Heart left ventricle (tissue), 16 donors: ENCODE measurements around the gene TNFRSF13B. TPM values are rescaled to one million over a fixed set of nuclear protein-coding genes. Genes with fewer than 3 reads are reported as not detected.

Experiments used
- ATAC-seq, 4 donors: fragments of 200-7000 bp; cut with Tn5 transposase; one replicate each; pipeline ENCODE4 v1.9.1; 2020 to 2022; ENCODE audit warnings: moderate library complexity in 4 of 4, mild to moderate bottlenecking in 3 of 4, moderate number of reproducible peaks in 1 of 4
- DNase-seq, 5 donors: peaks; one replicate each; pipeline ENCODE4 v3.0.0-alpha.2; 2020
- H3K27ac ChIP-seq, 12 donors: fragments of 200-600 bp; sonication (generic) in 4 of 12; one replicate each; pipeline versions ENCODE4 v1.5.0 to v1.8.0; 2016 to 2022; ENCODE audit warnings: mild to moderate bottlenecking in 2 of 12
- H3K27me3 ChIP-seq, 9 donors: fragments of 200-600 bp; sonication (generic) in 2 of 9; one replicate each; pipeline versions ENCODE4 v1.5.1 to v1.8.0; 2016 to 2022; ENCODE audit warnings: mild to moderate bottlenecking in 3 of 9
- H3K36me3 ChIP-seq, 9 donors: fragments of 200-600 bp; sonication (generic) in 2 of 9; one replicate each; pipeline versions ENCODE4 v1.5.0 to v1.8.0; 2018 to 2022; ENCODE audit warnings: mild to moderate bottlenecking in 2 of 9
- H3K4me1 ChIP-seq, 12 donors: fragments of 200-600 bp; sonication (generic) in 4 of 12; one replicate each; pipeline versions ENCODE4 v1.5.0 to v1.8.0; 2016 to 2022; ENCODE audit warnings: mild to moderate bottlenecking in 3 of 12
- H3K4me3 ChIP-seq, 12 donors: fragments of 200-600 bp; sonication (generic) in 4 of 12; one replicate each; pipeline versions ENCODE4 v1.5.0 to v1.8.0; 2017 to 2022; ENCODE audit warnings: mild to moderate bottlenecking in 9 of 12, moderate library complexity in 4 of 12
- H3K9me3 ChIP-seq, 12 donors: fragments of 200-600 bp; sonication (generic) in 4 of 12; one replicate each; pipeline versions ENCODE4 v1.5.0 to v1.8.0; 2016 to 2022; ENCODE audit warnings: mild to moderate bottlenecking in 1 of 12
- POLR2A ChIP-seq, 2 donors: fragments of 450-650 bp; IDR thresholded peaks; one replicate each; pipeline ENCODE4 v1.6.1; 2017; ENCODE audit warnings: antibody characterized with exemption in 2 of 2, mild to moderate bottlenecking in 2 of 2, moderate library complexity in 2 of 2
- WGBS, 4 donors: extraction: QIAGEN DNeasy Blood & Tissue Kit in 2 of 4; methylation state at CpG; one replicate each; pipeline versions ENCODE4 v1.1.5 to v1.1.7; 2013 to 2018; 5-methylcytosine and 5-hydroxymethylcytosine counted together
- intact Hi-C, 10 donors: fragments of 100-400 bp; cut with DNase I; formaldehyde crosslinking; loops; one replicate each; pipeline versions ENCODE4 v1.11.1 to v1.14.2; 2022
- polyA plus RNA-seq, 2 donors: library from polyadenylated mRNA; stranded (reverse); fragments of 200-250 nt; gene quantifications; one replicate each; pipeline ENCODE4 v1.2.3, GENCODE V29; 2013
- total RNA-seq, 9 donors: library from RNA; depleted of rRNA in 2 of 9; stranded (reverse); fragments of >200 nt in 2 of 9; fragmentation: NEBNext Ultra II Directional in 3 of 9; extraction: Animal tissue kit (Norgen Biotek cat#: 25700) in 3 of 9; gene quantifications; one replicate each; pipeline versions ENCODE4 v1.1.0 to v1.2.4, GENCODE V29; 2016 to 2023
- TF ChIP-seq, protein P1 (sequence below), 12 donors: fragments of 200-600 bp; sonication (generic) in 4 of 12; IDR thresholded peaks; one replicate each; pipeline versions ENCODE4 v1.5.0 to v1.8.0; 2018 to 2022; ENCODE audit warnings: antibody characterized with exemption in 12 of 12, mild to moderate bottlenecking in 5 of 12
- donor health status: ischemic (EF 13 %, LVEDD 7.1; RV severe dilation, severe dysfunction).
- donor health status: healthy with polysubstance abuse.
- donor health status: DM: no; HTN: yes; CAD: no.
- donor health status: DM: no; HTN: no; CAD: no.
- donor health status: ischemic (EF 25% LVEDD 6.9; RV normal size, moderate dysfunction).
- donor health status: ischemic (EF 25% LVEDD 5.7; RV mildly dilated, moderate dysfunction).
- donor health status: healthy.
- donor health status: DM: yes; HTN: yes; CAD: no.
- donor health status: ischemic (EF 35%, LVEDD 5.7; RV mildly dilated, moderate dysfunction).
- donor health status: nonischemic (EF 11% LVEDD 7.7; RV severe dilation, severe dysfunction).
- donor health status: DM: yes; HTN: yes; CAD: no.
- donor health status: PGD.
- donor health status: ischemic (EF 29% LVEDD 5.4; RV normal size, mild dysfunction).
- donor health status: nonischemic (EF 23%, LVEDD 6.1; RV moderate dilation, normal function).

The TNFRSF13B gene
- total and polyA plus RNA-seq, 11 donors, result not detected

DNA sequence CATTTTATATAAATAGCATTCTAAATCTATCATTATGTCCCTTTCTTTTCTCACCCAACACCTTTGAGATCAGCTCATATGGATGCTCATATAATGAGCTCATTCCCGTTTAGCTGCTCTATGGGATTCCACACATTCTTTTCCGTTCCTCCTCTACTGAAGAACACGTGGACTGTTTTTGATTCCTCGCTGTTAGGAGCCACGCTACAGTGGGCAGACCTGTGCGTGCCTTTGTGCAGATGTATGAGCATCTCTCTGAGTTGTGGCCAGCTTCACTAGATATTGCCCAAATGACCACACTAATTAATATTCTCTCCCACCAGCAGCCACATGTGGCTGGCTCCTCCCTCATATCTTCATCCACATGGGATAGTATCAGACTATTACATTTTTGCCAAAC lies 6.0 kb upstream of the TNFRSF13B start:
- ATAC-seq, result peak in 1 of 4 donors; percentile 62
- no peaks in the 10 kb centered on the region for H3K27me3 ChIP-seq

DNA sequence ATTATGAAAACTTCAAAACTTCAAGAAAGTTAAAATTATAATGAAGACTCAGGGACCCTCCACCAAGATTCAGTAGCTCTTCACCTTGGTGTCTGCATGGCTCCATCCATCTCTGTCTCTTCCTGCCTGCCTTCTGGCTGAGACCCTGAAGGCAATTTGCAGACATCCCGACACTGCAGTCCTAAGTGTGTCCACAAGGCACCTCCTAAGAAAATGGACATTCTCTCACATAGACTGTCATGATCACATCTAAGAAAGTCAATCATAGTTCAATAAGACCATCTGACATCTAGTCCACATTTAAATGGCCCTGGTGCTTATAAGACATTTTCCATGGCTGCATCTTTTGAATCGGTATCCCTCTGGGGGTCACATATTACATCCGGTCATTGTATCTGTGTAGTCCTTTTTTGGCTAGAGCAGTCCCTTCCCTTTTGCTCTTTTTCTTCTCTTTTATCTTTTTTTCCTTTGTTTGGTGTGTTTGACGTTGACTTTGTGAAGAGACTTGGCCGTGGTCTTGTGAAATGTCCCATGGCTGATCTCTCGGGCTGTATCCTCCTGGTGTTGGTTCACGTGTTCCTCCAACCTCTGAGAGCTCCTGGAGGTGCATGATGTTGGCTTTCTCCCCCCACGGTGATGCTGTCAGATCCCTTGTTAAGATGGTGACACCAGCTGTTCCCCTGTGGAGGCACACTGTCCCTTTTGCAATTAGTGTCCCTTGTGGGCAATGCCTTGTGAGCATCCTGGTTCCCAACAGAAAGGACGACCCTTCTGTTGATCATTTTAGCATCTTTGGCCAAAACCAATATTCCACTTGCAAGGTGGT lies 5.0 kb upstream of the TNFRSF13B start:
- 85 to 90% (median 85%) methylated on average over 9 of the region's 9 CpGs for WGBS, 4 donors
- TF ChIP-seq, protein P1, sequence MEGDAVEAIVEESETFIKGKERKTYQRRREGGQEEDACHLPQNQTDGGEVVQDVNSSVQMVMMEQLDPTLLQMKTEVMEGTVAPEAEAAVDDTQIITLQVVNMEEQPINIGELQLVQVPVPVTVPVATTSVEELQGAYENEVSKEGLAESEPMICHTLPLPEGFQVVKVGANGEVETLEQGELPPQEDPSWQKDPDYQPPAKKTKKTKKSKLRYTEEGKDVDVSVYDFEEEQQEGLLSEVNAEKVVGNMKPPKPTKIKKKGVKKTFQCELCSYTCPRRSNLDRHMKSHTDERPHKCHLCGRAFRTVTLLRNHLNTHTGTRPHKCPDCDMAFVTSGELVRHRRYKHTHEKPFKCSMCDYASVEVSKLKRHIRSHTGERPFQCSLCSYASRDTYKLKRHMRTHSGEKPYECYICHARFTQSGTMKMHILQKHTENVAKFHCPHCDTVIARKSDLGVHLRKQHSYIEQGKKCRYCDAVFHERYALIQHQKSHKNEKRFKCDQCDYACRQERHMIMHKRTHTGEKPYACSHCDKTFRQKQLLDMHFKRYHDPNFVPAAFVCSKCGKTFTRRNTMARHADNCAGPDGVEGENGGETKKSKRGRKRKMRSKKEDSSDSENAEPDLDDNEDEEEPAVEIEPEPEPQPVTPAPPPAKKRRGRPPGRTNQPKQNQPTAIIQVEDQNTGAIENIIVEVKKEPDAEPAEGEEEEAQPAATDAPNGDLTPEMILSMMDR (IDR thresholded peaks at IDR 0.05), result no peak
- no peak for TF ChIP-seq POLR2A (IDR thresholded peaks at IDR 0.05)

More for the DNA sequence above, 6.0 kb upstream of the TNFRSF13B start:
- Histone ChIP-seq H3K27ac (no peak overlapping the region), H3K4me3 (no peak overlapping the region), H3K9me3 (no peaks in the 10 kb centered on the region), H3K36me3 (no peaks in the 10 kb centered on the region), H3K4me1 (peaks cover 0 to 4% (median 0%) of the 10 kb centered on the region in 12 donors)
- DNase-seq, result no peak
- intact Hi-C loops, result no loop called here
- 30 to 41% (median 36%) methylated on average over 6 of the region's 6 CpGs for WGBS, 4 donors
- TF ChIP-seq POLR2A (IDR thresholded peaks at IDR 0.05), result no peak
- TF ChIP-seq, protein P1 (IDR thresholded peaks at IDR 0.05), result no peak

DNA sequence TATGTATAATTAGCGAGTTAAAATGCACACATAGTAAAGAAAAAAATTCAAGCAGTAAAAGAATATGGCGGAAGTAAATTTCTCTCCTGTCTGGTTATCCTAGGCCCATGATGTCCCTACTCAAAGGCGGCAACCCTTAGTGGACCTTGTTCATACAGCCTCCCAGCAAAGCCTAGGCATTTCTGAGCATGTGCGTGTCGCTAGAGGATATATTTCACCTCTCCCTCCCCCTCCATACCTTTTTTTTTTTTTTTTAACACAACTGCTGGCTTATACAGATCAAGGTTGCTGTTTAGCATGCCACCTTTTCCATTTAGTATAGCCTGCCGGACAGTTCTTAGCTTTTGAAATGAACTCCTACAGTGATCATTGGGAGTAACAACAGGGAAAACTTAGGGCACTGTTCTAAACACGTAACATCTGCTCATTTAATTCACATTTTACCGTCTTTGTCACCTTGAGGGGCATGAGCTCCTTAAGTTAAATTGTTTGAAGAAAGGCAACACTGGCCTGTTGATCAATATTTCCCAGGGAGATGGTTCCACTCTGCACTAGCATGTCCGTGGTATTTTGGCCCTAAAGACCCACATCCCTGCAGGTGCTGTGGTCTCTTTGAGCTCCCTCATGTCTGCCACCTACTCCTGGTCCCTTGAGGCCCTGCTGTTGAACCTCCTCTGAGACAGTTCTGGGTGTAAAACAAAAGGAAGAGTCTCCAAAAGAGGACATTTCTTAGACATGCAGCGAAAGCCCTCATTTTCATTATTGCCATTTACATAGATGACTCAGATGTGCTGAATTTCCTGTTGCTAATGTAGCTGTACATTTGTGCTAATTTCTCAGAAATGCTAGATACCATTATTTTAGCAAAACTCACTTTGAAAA lies 4.1 kb upstream of the TNFRSF13B start:
- no peak overlapping the region for H3K4me3 ChIP-seq
- H3K27me3 ChIP-seq, result no peaks in the 10 kb centered on the region
- WGBS, 4 donors, result 86 to 93% (median 91%) methylated on average over 10 of the region's 10 CpGs

More for the DNA sequence above, 5.0 kb upstream of the TNFRSF13B start:
- intact Hi-C loops, result no loop called here
- ATAC-seq (no peak), DNase-seq (no peak)
- Histone ChIP-seq H3K36me3 (no peaks in the 10 kb centered on the region), H3K27me3 (no peaks in the 10 kb centered on the region), H3K4me3 (no peak overlapping the region), H3K9me3 (no peaks in the 10 kb centered on the region), H3K4me1 (peaks cover 0 to 4% (median 0%) of the 10 kb centered on the region in 12 donors), H3K27ac (peak overlapping the region in 1 of 12 donors; percentile 32)

More for the DNA sequence above, 4.1 kb upstream of the TNFRSF13B start:
- no peaks in the 10 kb centered on the region for H3K36me3 ChIP-seq
- no peaks in the 10 kb centered on the region for H3K9me3 ChIP-seq
- peak overlapping the region in 1 of 12 donors; percentile 32 for H3K27ac ChIP-seq
- no peak for DNase-seq
- H3K4me1 ChIP-seq, result peaks cover 0 to 4% (median 0%) of the 10 kb centered on the region in 12 donors
- TF ChIP-seq POLR2A (IDR thresholded peaks at IDR 0.05), result no peak
- TF ChIP-seq, protein P1 (IDR thresholded peaks at IDR 0.05), result no peak
- no peak for ATAC-seq
- intact Hi-C loops, result no loop called here
